ENCODE data around the gene DEPDC1B.
"Not testable (repeated sequence)": the region's sequence is repeated elsewhere in the genome, so short reads cannot be mapped to it uniquely, and the experiment has no call there.

DEPDC1B gene

DNA sequence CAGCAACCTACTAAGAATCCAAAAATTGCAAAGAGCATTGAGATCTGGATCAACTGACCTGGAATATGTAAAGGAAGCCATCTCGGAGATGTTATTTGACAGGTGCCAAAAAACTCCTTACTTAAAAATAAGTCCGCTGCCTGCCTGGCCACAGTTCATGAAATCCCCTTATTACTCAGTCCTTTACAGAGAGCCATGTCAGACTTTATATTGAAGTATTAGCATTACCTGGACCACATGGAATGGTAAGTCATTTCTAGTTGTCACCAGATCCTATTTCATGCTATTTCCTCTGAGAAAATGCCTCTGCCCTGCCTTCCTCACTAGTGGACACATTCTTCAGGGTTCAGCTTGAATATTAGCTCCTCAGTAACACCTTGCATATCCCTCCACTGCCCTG lies 115.7 kb downstream of the DEPDC1B start:
- no peak for DNase-seq (ENCODE audit: low read depth)

DNA sequence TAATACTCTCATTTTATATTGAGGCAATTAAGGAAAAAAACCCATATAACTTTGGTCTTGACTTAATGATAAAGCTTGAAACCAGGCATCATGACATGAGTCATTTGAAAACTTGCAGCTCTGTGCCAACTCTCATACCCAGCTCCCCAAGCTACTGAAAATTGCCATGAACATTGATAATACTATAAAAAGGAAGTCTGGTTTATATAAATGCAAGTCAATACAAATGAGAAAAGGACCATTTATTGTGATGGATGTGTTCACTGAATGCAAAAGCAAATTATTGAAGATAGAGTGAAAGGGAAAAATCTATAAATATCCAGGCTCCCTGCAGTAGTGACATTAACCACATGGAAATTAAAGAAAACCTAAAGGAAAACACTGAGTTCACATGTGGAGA lies 116.3 kb downstream of the DEPDC1B start:
- no peak for DNase-seq (ENCODE audit: low read depth)

GRCh38 chr5:60578315-60578714 lies 121.7 kb downstream of the DEPDC1B start:
- DNase-seq (ENCODE audit: low read depth) = no peak

DNA sequence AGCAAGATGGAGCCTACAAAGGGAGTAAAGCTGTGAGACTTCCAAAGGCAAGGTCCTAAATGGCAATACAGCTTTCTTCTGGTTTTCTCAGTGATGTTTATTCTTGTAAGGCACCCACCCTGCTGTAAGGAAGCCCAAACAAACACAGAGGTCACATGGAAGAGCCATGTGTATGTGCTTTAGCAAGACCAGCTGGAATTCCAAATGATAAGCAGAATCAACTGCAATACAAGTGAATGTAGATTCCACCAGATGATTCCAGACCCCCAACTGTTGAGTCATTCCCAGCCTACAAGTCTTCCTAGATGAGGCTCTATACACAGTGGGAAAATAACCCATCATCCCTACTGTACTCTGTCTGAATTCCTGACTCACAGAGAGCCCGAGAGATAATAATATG lies 122.8 kb downstream of the DEPDC1B start:
- DNase-seq (ENCODE audit: low read depth) = no peak

GRCh38 chr5:60576425-60576824 lies 123.5 kb downstream of the DEPDC1B start:
- no peak for DNase-seq (ENCODE audit: low read depth)

- no peak for DNase-seq (ENCODE audit: low read depth)
Observed at GRCh38 chr5:60568646-60569045, 131.3 kb downstream of the DEPDC1B start.

- DNase-seq (ENCODE audit: low read depth) = no peak
Observed at GRCh38 chr5:60563696-60564324, 136.2 kb downstream of the DEPDC1B start.

GRCh38 chr5:60553291-60553690 lies 146.7 kb downstream of the DEPDC1B start:
- DNase-seq (ENCODE audit: low read depth) = not testable (repeated sequence)

DNA sequence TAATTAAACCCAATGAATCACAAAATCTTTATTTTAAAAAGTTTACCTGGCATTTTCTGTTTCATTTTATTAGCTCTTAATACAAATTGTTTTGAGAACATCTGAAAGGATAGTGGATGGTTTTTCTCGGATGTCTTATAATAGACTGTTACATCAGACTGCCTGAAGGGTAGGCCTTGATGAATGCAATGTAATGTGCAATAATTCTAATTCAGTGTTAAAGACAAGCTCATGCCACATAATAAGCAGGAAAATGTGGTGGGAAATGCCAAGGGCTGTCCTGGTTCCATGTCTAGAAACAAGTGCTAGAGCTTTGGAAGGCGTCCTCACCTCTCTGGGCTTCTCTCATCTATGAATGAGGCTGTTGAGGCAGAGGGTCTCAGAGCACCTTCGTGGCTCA lies 148.1 kb downstream of the DEPDC1B start:
- no peak for DNase-seq (ENCODE audit: low read depth)

DNA sequence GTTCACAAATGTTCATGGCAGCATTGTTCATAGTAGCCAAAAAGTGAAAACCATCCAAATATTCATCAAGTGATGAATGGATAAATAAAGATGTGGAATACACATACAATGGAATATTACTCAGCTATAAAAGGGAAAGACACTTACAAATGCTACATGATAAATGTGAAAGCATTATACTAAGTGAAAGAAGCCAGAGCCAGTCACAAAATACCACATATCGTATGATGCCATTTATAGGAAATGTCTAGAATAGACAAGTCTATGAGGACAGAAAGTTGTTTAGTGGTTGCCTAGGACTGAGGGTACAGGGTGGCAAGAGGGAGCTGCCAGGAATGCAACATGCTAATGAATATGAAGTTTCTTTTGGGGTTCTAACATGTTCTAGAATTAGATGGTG lies 148.7 kb downstream of the DEPDC1B start:
- DNase-seq (ENCODE audit: low read depth) = no peak

- no peak for DNase-seq (ENCODE audit: low read depth)
Observed at GRCh38 chr5:60550311-60550710, 149.7 kb downstream of the DEPDC1B start.

- no peak for DNase-seq (ENCODE audit: low read depth)
Observed at GRCh38 chr5:60549841-60550240, 150.1 kb downstream of the DEPDC1B start.
